ENCODE measurements around the gene ADAMTS12.
"Not testable (repeated sequence)": the region's sequence is repeated elsewhere in the genome, so short reads cannot be mapped to it uniquely, and the experiment has no call there.

Gene ADAMTS12, protein sequence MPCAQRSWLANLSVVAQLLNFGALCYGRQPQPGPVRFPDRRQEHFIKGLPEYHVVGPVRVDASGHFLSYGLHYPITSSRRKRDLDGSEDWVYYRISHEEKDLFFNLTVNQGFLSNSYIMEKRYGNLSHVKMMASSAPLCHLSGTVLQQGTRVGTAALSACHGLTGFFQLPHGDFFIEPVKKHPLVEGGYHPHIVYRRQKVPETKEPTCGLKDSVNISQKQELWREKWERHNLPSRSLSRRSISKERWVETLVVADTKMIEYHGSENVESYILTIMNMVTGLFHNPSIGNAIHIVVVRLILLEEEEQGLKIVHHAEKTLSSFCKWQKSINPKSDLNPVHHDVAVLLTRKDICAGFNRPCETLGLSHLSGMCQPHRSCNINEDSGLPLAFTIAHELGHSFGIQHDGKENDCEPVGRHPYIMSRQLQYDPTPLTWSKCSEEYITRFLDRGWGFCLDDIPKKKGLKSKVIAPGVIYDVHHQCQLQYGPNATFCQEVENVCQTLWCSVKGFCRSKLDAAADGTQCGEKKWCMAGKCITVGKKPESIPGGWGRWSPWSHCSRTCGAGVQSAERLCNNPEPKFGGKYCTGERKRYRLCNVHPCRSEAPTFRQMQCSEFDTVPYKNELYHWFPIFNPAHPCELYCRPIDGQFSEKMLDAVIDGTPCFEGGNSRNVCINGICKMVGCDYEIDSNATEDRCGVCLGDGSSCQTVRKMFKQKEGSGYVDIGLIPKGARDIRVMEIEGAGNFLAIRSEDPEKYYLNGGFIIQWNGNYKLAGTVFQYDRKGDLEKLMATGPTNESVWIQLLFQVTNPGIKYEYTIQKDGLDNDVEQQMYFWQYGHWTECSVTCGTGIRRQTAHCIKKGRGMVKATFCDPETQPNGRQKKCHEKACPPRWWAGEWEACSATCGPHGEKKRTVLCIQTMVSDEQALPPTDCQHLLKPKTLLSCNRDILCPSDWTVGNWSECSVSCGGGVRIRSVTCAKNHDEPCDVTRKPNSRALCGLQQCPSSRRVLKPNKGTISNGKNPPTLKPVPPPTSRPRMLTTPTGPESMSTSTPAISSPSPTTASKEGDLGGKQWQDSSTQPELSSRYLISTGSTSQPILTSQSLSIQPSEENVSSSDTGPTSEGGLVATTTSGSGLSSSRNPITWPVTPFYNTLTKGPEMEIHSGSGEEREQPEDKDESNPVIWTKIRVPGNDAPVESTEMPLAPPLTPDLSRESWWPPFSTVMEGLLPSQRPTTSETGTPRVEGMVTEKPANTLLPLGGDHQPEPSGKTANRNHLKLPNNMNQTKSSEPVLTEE (N-terminal part only)

DNA sequence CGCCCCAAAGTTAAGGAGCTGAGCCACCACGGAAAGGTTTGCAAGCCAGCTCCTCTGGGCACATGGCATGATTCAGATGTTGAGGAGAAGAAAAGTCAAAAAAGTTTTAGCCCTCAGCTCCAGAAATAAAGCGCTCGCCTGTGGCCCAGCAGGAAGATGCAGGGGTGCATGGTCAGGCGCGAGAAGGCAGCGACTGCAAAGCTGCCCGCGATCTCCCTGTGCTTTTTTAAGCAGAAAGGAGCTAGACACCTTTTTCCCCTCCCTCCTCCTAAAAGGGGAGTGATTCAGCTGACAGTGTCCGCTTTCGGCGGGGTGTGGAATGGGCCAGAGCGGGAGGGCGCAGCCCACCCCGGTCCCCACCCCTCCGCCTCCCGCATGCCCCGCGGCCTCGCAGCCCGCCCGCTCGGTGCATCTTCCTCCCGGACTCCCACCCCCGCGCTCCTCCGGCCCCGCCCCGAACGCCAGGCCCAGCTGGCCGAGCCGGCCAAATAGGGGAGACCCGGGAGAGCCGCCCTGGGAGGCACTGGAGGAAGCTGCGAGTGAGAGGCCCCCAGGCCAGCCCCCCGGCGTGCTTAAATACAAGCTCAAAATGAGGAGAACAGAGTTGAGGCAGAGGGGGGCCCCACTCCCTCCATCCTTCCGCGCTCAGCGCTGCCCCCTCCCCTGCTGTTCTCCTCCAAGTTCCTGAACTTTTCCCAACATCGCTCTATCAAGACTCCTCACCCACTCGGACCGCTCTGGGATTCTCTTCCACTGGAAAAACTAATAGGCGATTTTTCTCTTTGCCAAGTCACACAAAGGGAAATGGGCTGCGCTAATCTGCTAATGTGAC, at the start of gene ADAMTS12:
Gene ADAMTS12, minus strand, starts transcription at position 203 of the 832 bp plus-strand sequence. Its CDS starts 134 bp downstream, at position 69.
- DNase-seq: peak; percentile 80

DNA sequence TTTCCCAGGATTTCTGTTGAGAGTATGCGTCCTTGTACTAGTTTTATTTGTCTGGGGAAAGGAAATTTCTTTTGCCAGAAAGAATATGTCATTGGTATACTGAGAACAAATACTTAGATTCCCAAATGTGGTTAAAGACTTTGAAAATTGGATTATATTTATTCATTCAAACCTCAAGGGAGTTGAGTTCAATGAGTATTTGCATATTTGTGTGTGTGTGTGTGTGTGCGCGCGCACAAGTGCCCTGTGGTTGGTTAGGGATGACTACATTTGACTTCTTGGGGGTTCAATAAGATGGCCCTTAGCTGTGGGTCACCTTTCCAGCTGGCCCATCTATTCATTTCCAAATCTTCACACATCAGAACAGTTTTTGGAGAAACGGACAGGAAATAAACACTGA, 49.3 kb upstream of the ADAMTS12 start:
- DNase-seq: no peak

DNA sequence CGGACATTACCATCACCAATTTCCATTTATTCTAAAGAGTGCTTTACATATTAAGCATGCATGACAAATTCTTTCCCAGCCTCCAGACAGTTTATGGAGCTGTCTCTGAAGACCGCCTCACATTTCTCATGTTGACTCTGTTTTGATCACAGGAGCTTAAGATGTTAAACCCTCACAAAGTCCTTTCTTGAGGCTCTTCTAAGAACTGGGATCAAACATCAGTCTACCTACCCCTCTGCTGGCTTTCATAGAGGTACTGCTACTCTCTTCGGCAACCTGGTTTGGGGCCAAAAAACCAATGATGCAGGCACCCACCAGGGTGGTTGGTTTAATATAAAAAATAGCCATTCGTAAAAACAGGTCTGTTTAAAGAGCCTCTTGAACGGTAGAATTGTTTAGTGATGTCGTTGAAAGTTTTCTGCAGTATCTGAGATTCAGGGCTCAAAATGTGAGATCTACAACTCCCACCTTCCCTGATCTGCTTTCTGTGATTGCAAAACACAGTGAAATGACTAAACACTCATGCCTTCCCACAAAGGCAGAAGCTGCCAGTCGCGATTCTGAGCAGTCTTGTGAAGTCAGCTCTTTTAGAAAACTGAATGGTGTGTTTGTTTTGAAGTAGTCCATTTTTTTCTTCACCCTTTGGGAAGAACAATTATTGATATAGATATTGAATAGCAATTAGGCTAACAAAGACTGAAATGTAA, 47.9 kb upstream of the ADAMTS12 start:
- peak; percentile 21 for DNase-seq

DNA sequence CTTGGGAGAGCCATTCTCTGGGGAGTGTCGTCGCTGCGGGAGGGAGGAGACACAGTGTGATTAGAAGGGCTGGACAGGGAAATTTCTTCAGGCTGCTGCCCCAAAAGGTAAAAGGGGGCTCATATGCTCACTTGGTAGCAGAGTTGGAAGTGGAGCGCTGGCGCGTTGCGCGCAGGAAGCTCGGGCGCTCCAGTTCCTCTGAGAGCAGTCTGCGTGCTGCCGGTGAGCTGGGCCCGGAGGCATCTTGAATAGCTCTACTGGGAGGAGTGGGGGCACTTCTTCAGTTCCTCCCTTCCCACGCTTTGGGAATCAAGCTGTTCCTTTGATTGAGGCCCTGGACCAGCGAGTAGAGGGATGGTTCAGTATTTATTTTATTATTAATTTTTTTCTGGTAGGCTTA, 47.1 kb upstream of the ADAMTS12 start:
- DNase-seq: no peak

DNA sequence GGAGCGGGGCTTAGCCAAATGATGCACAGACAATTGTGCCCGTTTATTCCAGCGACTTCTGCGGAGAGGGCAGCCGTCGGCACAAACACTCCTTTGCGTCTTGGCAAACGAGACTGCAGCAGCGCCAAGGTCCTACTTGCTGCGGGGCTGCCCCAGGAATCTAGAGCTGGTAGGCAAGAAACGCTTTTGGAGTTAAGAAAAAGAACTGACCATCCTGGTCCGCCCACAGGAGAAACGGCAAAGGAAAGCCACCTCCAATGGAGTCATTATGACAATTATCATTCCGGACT, 46.7 kb upstream of the ADAMTS12 start:
- DNase-seq: no peak

DNA sequence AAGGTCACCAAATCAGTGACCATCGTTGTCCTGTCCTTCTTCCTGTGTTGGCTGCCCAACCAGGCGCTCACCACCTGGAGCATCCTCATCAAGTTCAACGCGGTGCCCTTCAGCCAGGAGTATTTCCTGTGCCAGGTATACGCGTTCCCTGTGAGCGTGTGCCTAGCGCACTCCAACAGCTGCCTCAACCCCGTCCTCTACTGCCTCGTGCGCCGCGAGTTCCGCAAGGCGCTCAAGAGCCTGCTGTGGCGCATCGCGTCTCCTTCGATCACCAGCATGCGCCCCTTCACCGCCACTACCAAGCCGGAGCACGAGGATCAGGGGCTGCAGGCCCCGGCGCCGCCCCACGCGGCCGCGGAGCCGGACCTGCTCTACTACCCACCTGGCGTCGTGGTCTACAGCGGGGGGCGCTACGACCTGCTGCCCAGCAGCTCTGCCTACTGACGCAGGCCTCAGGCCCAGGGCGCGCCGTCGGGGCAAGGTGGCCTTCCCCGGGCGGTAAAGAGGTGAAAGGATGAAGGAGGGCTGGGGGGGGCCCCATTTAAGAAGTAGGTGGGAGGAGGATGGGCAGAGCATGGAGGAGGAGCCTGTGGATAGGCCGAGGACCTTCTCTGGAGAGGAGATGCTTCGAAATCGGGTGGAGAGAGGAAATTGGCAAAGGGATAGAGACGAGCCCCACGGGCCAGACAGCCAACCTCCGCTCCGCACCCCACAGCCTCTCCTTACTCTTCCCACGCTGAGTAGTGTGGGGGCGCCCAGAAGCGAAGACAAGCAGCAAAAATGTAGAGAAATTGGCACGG, 46.1 kb upstream of the ADAMTS12 start:
- DNase-seq: no peak

DNA sequence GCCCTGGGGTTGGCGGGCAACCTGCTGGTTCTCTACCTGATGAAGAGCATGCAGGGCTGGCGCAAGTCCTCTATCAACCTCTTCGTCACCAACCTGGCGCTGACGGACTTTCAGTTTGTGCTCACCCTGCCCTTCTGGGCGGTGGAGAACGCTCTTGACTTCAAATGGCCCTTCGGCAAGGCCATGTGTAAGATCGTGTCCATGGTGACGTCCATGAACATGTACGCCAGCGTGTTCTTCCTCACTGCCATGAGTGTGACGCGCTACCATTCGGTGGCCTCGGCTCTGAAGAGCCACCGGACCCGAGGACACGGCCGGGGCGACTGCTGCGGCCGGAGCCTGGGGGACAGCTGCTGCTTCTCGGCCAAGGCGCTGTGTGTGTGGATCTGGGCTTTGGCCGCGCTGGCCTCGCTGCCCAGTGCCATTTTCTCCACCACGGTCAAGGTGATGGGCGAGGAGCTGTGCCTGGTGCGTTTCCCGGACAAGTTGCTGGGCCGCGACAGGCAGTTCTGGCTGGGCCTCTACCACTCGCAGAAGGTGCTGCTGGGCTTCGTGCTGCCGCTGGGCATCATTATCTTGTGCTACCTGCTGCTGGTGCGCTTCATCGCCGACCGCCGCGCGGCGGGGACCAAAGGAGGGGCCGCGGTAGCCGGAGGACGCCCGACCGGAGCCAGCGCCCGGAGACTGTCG, 45.4 kb upstream of the ADAMTS12 start:
- no peak for DNase-seq

DNA sequence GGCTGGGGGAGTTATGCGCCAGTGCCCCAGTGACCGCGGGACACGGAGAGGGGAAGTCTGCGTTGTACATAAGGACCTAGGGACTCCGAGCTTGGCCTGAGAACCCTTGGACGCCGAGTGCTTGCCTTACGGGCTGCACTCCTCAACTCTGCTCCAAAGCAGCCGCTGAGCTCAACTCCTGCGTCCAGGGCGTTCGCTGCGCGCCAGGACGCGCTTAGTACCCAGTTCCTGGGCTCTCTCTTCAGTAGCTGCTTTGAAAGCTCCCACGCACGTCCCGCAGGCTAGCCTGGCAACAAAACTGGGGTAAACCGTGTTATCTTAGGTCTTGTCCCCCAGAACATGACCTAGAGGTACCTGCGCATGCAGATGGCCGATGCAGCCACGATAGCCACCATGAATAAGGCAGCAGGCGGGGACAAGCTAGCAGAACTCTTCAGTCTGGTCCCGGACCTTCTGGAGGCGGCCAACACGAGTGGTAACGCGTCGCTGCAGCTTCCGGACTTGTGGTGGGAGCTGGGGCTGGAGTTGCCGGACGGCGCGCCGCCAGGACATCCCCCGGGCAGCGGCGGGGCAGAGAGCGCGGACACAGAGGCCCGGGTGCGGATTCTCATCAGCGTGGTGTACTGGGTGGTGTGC, 44.7 kb upstream of the ADAMTS12 start, which contains the start of gene RXFP3:
Gene RXFP3, plus strand, starts transcription at position 6 of the 636 bp plus-strand sequence. Its CDS starts 355 bp downstream, at position 361.
- no peak for DNase-seq

DNA sequence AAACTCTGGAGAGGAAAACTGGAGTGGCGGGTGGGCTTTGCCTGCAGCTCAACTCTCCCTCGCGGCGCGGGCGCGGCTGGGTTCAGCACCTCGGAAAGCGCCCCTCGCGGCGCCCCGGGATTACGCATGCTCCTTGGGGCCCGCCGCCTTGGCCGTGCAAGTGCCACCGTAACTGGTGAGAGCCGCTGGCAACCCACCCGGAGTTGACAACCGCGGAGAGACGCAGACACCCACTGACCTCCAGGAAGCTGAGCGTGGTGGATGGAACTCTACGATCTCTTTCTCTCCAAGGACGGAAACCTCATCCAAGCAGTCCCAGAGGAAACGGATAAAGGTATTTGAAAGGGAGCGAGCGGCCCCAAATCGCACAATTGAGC, 44.2 kb upstream of the ADAMTS12 start:
- DNase-seq: peak; percentile 42

DNA sequence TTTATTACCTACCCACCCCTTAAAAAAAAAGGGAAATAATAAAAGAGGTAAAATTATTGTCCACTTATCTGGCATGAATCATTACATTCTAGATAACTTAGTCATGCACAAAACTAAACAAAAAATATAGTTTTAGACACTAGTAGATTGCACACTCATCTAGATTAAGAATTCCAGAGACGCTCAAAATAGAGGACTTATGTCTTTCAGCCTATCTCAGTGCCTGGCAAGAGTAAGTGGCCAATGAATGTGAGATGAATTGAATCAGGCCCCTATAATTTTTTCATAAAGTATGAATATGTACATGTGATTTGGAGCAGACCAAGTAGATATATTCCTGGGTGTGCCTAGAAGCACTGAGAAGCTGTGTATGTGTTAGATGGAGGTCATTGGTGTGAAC, 42.4 kb upstream of the ADAMTS12 start:
- DNase-seq: peak; percentile 82

DNA sequence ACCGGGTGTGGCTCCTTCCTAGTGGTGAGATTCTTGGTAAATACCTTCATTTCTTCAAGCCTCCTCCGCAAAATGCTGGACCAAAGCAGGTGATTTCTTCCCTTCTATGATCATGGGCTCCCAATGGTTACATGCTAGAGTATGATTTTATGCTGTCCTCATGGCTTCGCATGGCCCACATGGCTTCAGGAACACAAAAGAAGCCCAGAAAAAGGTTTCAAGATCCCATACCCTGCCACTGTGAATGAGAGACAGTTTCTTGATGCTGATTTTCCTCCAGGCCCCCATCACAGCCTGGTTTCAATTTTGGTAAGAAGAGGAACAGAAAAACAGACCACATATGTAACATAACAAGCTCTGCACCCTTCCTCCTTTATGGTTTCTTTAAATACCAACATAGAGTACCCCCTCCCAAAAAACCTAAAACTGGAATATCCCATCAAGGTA, 42.0 kb upstream of the ADAMTS12 start:
- DNase-seq: no peak

DNA sequence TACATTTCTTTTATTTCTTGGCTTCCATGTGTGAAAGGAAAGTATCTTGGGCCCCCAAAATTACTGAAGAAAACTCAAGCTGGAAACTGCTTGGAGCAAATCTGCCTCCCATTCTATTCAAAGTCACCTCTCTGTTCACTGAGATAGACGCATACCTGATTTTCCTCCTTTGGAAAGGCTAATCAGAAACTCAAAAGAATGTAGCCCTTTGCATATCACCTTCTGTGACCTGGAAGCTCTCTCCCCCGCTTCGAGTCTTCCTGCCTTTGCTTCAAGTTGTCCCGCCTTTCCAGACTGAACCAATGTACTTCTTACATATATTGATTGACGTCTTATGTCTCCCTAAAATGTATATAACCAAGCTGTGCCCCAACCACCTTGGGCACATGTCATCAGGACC, 39.3 kb upstream of the ADAMTS12 start:
- no peak for DNase-seq

DNA sequence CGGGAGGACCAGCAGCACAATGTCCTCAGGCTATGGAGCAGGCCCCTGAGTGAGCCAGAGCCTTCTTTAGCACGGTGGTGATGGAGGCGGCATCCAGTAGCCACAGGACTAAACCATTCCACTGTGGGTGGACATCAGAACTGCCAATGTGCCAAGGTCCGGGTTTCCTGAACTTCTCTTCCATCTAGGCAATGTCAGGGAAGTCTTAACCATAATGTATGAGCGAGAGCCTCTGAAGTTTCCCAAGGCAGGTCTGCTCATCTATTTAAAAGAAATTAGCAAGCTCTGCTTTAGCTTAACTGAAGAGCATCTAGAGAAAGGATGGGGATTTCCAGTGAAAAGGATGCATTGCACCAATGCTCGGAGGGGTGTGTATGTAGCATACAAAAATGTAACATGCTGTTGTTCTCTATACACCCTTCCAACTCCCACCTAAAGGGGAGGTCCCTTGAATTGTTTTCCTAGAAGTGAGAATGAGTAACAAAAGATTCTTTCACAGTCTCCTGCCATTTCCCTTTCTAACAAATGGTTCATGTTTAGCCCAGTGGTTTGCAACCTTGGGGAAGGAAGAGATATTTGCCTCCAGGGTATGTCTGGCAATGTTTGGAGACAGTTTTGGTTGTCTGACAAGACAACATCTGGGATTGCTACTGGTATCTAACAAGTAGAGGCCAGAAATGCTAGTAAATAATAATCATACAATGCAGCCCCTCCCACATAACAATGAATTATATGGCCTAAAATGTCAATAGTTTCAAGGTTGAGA, 38.3 kb upstream of the ADAMTS12 start:
- no peak for DNase-seq

DNA sequence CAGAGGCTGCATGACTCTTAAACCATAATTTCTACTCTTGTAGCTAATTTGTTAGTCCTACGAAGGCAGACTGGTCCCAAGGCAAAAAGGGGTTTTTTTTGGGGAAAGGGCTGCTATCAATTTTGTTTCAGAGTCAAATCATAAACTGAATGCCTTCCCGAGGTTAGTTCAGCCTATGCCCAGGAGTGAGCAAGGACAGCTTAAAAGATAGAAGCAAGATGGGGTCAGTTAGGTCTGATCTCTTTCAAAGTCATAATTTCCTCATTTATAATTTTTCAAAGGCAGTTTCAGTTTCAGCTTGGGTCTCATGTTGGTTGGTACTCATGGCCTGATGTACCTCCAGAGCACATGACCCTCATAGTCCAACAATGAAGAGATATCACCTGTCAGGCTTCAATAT, 36.5 kb upstream of the ADAMTS12 start:
- no peak for DNase-seq

DNA sequence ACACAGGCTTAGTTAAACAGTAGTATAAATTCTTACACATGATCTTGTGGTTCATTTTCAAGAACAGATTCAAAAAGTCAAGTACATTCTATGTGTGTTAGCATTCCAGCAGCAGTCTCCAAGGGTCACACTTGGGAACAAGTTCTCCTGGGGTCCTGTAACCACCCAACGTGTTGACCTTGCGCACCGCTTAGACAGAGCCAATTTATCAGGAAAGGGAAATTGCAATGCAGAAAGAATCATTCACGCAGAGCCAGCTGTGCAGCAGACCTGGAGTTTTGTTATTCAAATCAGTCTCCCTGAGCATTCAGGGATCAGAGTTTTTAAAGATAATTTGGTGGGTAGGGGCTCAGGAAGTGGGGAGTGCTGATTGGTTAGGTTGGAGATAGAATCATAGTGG, 35.9 kb upstream of the ADAMTS12 start:
- DNase-seq: no peak

DNA sequence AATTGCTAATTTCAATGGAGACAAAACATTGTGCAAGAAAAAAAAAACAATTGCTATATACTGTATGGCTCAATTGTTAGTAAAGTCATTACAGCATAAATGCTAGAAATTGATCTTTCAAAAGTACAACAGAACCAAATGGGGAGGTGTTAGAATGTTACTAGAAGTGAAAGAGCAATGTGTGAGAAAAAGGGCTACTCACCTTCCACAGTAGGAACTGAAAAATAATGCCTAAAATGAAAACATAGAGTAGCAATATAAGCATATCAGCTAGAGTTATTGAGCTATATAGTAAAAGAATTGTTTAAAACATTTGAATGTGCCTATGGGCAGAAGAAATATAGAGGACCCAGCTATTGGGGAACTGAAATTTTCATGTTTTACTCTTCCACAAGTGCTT, 33.5 kb upstream of the ADAMTS12 start:
- DNase-seq: no peak

DNA sequence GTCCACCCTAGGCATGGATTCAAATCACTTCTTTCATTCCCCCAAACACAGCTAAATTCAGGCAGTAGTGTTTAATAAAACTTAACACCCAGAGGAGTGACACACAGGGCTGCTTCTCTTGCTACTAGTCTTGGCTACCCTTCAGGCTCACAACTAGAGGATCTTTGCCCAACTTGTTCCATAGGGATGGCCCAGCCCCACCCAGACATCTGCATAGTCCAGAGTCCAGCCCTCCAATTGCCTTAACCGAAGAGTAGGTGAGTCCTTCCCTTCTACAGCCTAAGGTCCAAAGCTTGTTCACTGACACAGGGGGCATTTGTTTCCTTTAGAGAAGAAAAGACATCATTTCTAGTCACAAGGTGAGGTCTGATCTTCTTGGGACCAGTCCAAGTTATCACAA, 29.2 kb upstream of the ADAMTS12 start:
- no peak for DNase-seq

DNA sequence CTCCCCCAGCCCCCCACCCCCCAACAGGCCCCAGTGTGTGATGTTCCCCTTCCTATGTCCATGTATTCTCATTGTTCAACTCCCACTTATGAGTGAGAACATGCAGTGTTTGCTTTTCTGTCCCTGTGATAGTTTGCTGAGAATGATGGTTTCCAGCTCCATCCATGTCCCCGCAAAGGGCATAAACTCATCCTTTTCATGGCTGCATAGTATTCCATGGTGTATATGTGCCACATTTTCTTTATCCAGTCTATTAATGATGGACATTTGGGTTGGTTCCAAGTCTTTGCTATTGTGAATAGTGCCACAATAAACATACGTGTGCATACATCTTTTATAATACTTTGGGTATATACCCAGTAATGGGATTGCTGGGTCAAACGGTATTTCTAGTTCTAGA, 23.1 kb upstream of the ADAMTS12 start:
- not testable (repeated sequence) for DNase-seq

DNA sequence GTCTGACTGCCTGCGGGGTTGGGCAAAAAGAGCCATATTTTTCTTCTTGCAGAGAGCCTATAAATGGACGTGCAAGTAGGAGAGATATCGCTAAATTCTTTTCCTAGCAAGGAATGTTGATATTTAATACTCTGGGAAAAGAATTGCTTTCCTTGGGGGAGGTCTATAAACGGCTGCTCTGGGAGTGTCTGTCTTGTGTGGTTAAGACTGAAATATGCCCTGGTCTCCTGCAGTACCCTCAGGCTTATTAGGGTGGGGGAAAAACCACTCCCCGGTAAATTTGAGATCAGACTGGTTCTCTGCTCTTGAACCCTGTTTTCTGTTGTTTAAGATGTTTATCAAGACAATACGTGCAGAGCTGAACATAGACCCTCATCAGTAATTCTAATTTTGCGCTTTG, 14.5 kb upstream of the ADAMTS12 start:
- not testable (repeated sequence) for DNase-seq

All from HCEC 1CT (cell line).